Neural progenitor cell (in vitro differentiated cells): ENCODE results near the gene TTLL5. TPM values are rescaled to one million over a fixed set of nuclear protein-coding genes. Genes with fewer than 3 reads are reported as not detected.

Source experiments
- DNase-seq: peaks from one replicate; pipeline ENCODE4 v3.0.0-alpha.2; 2016; ENCODE audit warnings: low spot score
- H2AFZ ChIP-seq: fragments of 200-600 bp; sonication (generic); replicated peaks from 2 replicates; pipeline ENCODE4 v1.6.1; 2016; ENCODE audit warnings: antibody characterized with exemption
- H3F3A ChIP-seq: fragments of 200-600 bp; sonication (generic); 2 replicates; pipeline ENCODE4 v1.6.1; 2016; ENCODE audit warnings: antibody characterized with exemption, low read depth
- H3K27ac ChIP-seq: fragments of 200-600 bp; sonication (generic); 2 replicates; pipeline ENCODE4 v1.5.1; 2016; ENCODE audit warnings: mild to moderate bottlenecking
- H3K27me3 ChIP-seq: fragments of 200-600 bp; sonication (generic); 2 replicates; pipeline ENCODE4 v1.6.1; 2016; ENCODE audit warnings: mild to moderate bottlenecking, moderate library complexity
- H3K36me3 ChIP-seq: fragments of 200-600 bp; sonication (generic); 2 replicates; pipeline ENCODE4 v1.5.1; 2016
- H3K4me1 ChIP-seq: fragments of 200-600 bp; sonication (generic); 2 replicates; pipeline ENCODE4 v1.6.1; 2016; ENCODE audit warnings: mixed run types
- H3K4me2 ChIP-seq: fragments of 200-600 bp; sonication (generic); 2 replicates; pipeline ENCODE4 v1.6.1; 2016
- H3K4me3 ChIP-seq: fragments of 200-600 bp; sonication (generic); 2 replicates; pipeline ENCODE4 v1.5.1; 2016
- H3K79me2 ChIP-seq: fragments of 200-600 bp; sonication (generic); 2 replicates; pipeline ENCODE4 v1.6.1; 2016; ENCODE audit warnings: low read depth
- H3K9ac ChIP-seq: fragments of 200-600 bp; sonication (generic); 2 replicates; pipeline ENCODE4 v1.6.1; 2016
- H3K9me3 ChIP-seq: fragments of 200-600 bp; sonication (generic); 2 replicates; pipeline ENCODE4 v1.5.1; 2016; ENCODE audit warnings: low read depth
- H4K20me1 ChIP-seq: fragments of 200-600 bp; sonication (generic); 2 replicates; pipeline ENCODE4 v1.6.1; 2016; ENCODE audit warnings: low read depth
- H3K27ac Mint-ChIP-seq: 3 replicates; pipeline ENCODE4 v1.8.0; 2021; ENCODE audit warnings: mixed read lengths
- H3K27me3 Mint-ChIP-seq: 2 replicates; pipeline ENCODE4 v1.8.0; 2022; ENCODE audit warnings: low read depth, mild to moderate bottlenecking, inconsistent platforms, moderate library complexity, mixed read lengths; ENCODE audit not compliant: insufficient read depth
- H3K36me3 Mint-ChIP-seq: 3 replicates; pipeline ENCODE4 v1.8.0; 2021; ENCODE audit warnings: mixed read lengths
- H3K4me1 Mint-ChIP-seq: 3 replicates; pipeline ENCODE4 v1.8.0; 2021; ENCODE audit warnings: mixed read lengths
- H3K4me3 Mint-ChIP-seq: 3 replicates; pipeline ENCODE4 v1.8.0; 2021; ENCODE audit warnings: mild to moderate bottlenecking, moderate library complexity, mixed read lengths
- H3K9me3 Mint-ChIP-seq: 3 replicates; pipeline ENCODE4 v1.8.0; 2020; ENCODE audit warnings: mixed read lengths
- CTCF ChIP-seq: fragments of 200-600 bp; sonication (generic); IDR thresholded peaks from 2 replicates; pipeline ENCODE4 v1.5.1; 2017; ENCODE audit warnings: antibody characterized with exemption, mild to moderate bottlenecking
- EZH2 ChIP-seq: fragments of 200-600 bp; sonication (generic); IDR thresholded peaks from 2 replicates; pipeline ENCODE4 v1.6.1; 2017; ENCODE audit warnings: antibody characterized with exemption, mild to moderate bottlenecking, moderate library complexity
- EZH2phosphoT487 ChIP-seq: fragments of 200-600 bp; sonication (generic); IDR thresholded peaks from 2 replicates; pipeline ENCODE4 v1.6.1; 2017; ENCODE audit warnings: antibody characterized with exemption
- total RNA-seq: library from RNA; depleted of rRNA; stranded (reverse); fragments of >200 nt; gene quantifications from 2 replicates; pipeline ENCODE4 v1.2.3, GENCODE V29; 2015; ENCODE audit warnings: low replicate concordance

Gene TTLL5
- total RNA-seq, 1 donor from 2014 or later = 61.4 TPM

- Histone ChIP-seq H3K4me1 (no peaks in the 10 kb centered on the region), H2AFZ (no peak overlapping the region), H3K4me3 (no peak overlapping the region), H4K20me1 (no peaks in the 10 kb centered on the region), H3K4me2 (no peak overlapping the region), H3K36me3 (no peaks in the 10 kb centered on the region), H3K27ac (no peak overlapping the region), H3F3A (no peaks in the 10 kb centered on the region), H3K79me2 (no peaks in the 10 kb centered on the region), H3K9me3 (no peaks in the 10 kb centered on the region), H3K27me3 (no peaks in the 10 kb centered on the region), H3K9ac (no peak overlapping the region)
- Mint-ChIP-seq H3K4me3 (no peak overlapping the region), H3K9me3 (no peaks in the 10 kb centered on the region), H3K4me1 (peaks cover 6% of the 10 kb centered on the region), H3K27ac (no peak overlapping the region), H3K36me3 (peaks cover 12% of the 10 kb centered on the region), H3K27me3 (peaks cover 2% of the 10 kb centered on the region)
- DNase-seq = no peak
- TF ChIP-seq EZH2 (no peak), CTCF (no peak)
These were observed 308.8 kb downstream of the TTLL5 start for GRCh38 chr14:75969891-75970290.

GRCh38 chr14:75970989-75971388, 309.9 kb downstream of the TTLL5 start:
- H3F3A ChIP-seq = no peaks in the 10 kb centered on the region
- no peak overlapping the region for H3K4me2 ChIP-seq
- peaks cover 2% of the 10 kb centered on the region for H3K27me3 Mint-ChIP-seq
- peaks cover 6% of the 10 kb centered on the region for H3K4me1 Mint-ChIP-seq
- no peak overlapping the region for H3K27ac ChIP-seq
- no peak overlapping the region for H3K27ac Mint-ChIP-seq
- H2AFZ ChIP-seq = no peak overlapping the region
- TF ChIP-seq CTCF (no peak), EZH2 (no peak), EZH2phosphoT487 (no peak)
- H4K20me1 ChIP-seq = no peaks in the 10 kb centered on the region
- H3K36me3 Mint-ChIP-seq = peaks cover 8% of the 10 kb centered on the region
- no peaks in the 10 kb centered on the region for H3K36me3 ChIP-seq
- no peaks in the 10 kb centered on the region for H3K9me3 Mint-ChIP-seq
- H3K9ac ChIP-seq = no peak overlapping the region
- H3K27me3 ChIP-seq = no peaks in the 10 kb centered on the region
- no peak for DNase-seq
- H3K4me3 Mint-ChIP-seq = no peak overlapping the region
- no peaks in the 10 kb centered on the region for H3K4me1 ChIP-seq
- no peaks in the 10 kb centered on the region for H3K79me2 ChIP-seq
- no peak overlapping the region for H3K4me3 ChIP-seq
- H3K9me3 ChIP-seq = no peaks in the 10 kb centered on the region

- H3K27ac ChIP-seq = no peak overlapping the region
- Mint-ChIP-seq H3K9me3 (no peaks in the 10 kb centered on the region), H3K4me3 (no peak overlapping the region), H3K27me3 (peaks cover 2% of the 10 kb centered on the region), H3K36me3 (peaks cover 7% of the 10 kb centered on the region), H3K4me1 (peaks cover 6% of the 10 kb centered on the region), H3K27ac (no peak overlapping the region)
- no peaks in the 10 kb centered on the region for H3K36me3 ChIP-seq
- no peaks in the 10 kb centered on the region for H4K20me1 ChIP-seq
- no peak overlapping the region for H3K4me3 ChIP-seq
- no peaks in the 10 kb centered on the region for H3K9me3 ChIP-seq
- H3K27me3 ChIP-seq = no peaks in the 10 kb centered on the region
- no peak for TF ChIP-seq CTCF
- no peak for TF ChIP-seq EZH2phosphoT487
- no peak for TF ChIP-seq EZH2
- no peaks in the 10 kb centered on the region for H3F3A ChIP-seq
- no peaks in the 10 kb centered on the region for H3K79me2 ChIP-seq
- H3K9ac ChIP-seq = no peak overlapping the region
- no peaks in the 10 kb centered on the region for H3K4me1 ChIP-seq
- DNase-seq = no peak
- H2AFZ ChIP-seq = no peak overlapping the region
- H3K4me2 ChIP-seq = no peak overlapping the region
These were observed 310.5 kb downstream of the TTLL5 start for GRCh38 chr14:75971509-75971908.
